GM23338 (cell line): Measurements from ENCODE around the gene CCDC197.

Experiments used
- CREB1 ChIP-seq: fragments of 250-450 bp; sonication (Bioruptor Pico); IDR thresholded peaks from 2 replicates; pipeline ENCODE4 v1.5.0; 2020; ENCODE audit warnings: low read depth, mild to moderate bottlenecking, moderate library complexity
- EZH2 ChIP-seq: fragments of 200-600 bp; sonication (generic); IDR thresholded peaks from one replicate; pipeline ENCODE4 v1.8.0; 2017; ENCODE audit warnings: antibody characterized with exemption, mild to moderate bottlenecking, low read depth; ENCODE audit not compliant: unreplicated experiment
- EZH2phosphoT487 ChIP-seq: fragments of 200-600 bp; sonication (generic); IDR thresholded peaks from one replicate; pipeline ENCODE4 v1.8.1; 2018; ENCODE audit warnings: antibody characterized with exemption; ENCODE audit not compliant: unreplicated experiment
- JUNB ChIP-seq: IDR thresholded peaks from one replicate; pipeline ENCODE4 v1.6.1; 2016; ENCODE audit warnings: antibody characterized with exemption; ENCODE audit not compliant: unreplicated experiment
- POLR2AphosphoS5 ChIP-seq: IDR thresholded peaks from 2 replicates; pipeline ENCODE4 v1.6.1; 2016; ENCODE audit warnings: antibody characterized with exemption, low read depth
- STAT1 ChIP-seq: IDR thresholded peaks from one replicate; pipeline ENCODE4 v1.6.1; 2016; ENCODE audit warnings: antibody characterized with exemption; ENCODE audit not compliant: unreplicated experiment
- ZNF331 ChIP-seq: fragments of 250-450 bp; sonication (Bioruptor Pico); IDR thresholded peaks from 2 replicates; pipeline ENCODE4 v1.5.0; 2020; ENCODE audit warnings: low read depth, mild to moderate bottlenecking, moderate library complexity
- TF ChIP-seq, protein P1 (sequence below), 2 experiments: fragments of 200-600 bp in 1 of 2; sonication (generic) in 1 of 2; conservative IDR thresholded peaks; 2 replicates each; pipeline versions ENCODE4 v1.5.1 to v1.6.1; 2016 to 2017; ENCODE audit warnings: antibody characterized with exemption in 2 of 2, low read depth in 2 of 2, mild to moderate bottlenecking in 2 of 2, moderate library complexity in 1 of 2
- TF ChIP-seq, protein P2 (sequence below): IDR thresholded peaks from one replicate; pipeline ENCODE4 v1.6.1; 2018; ENCODE audit warnings: antibody characterized with exemption; ENCODE audit not compliant: unreplicated experiment
- TF ChIP-seq, protein P3 (sequence below): fragments of 250-450 bp; sonication (Bioruptor Pico); IDR thresholded peaks from 2 replicates; pipeline ENCODE4 v1.5.0; 2020; ENCODE audit warnings: mild to moderate bottlenecking, moderate library complexity
- TF ChIP-seq, protein P4 (sequence below): IDR thresholded peaks from 2 replicates; pipeline ENCODE4 v1.6.1; 2016; ENCODE audit warnings: antibody characterized with exemption

DNA sequence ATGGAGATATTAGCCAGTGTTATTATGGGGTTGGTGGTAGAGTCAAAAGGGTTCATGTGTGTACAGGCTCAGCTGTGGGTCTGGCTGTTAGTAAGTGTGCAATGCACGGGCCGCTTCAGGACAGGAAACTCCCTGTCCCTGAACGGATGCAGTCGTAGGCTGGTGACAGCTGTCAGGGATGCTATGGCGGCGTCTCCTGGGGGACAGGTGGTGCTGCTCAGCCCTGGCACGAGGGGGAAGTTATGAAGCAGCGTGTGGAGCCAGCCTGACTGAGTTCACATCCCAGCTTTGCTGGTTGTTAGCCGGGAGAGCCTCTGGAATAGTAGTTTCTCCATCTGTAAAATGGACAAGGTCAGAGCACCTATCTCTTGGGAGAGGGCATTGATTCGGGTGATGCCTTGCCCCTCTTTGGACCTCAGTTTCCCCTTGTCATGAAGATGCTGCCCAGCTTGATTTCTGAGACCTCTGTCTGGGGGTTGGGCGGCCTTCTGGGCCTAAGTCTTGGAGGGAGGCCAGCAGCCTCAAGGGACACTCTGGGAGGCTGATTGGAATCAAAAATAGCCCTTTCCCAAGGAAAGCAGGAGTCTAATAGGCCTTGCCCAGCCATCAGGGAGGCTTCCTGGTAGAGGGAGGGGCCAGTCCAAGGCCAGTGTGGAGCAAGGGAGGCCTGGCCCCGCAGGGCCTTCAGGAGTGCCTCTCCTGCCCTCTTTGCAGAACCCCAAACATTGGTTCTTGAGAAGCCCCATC lies 27.8 kb upstream of the CCDC197 start:
- TF ChIP-seq EZH2 (no peak), EZH2phosphoT487 (no peak), CREB1 (CRISPR knock-in tag) (no peak), POLR2AphosphoS5 (no peak), JUNB (no peak), ZNF331 (CRISPR knock-in tag) (no peak), STAT1 (no peak)
- TF ChIP-seq, protein P1, sequence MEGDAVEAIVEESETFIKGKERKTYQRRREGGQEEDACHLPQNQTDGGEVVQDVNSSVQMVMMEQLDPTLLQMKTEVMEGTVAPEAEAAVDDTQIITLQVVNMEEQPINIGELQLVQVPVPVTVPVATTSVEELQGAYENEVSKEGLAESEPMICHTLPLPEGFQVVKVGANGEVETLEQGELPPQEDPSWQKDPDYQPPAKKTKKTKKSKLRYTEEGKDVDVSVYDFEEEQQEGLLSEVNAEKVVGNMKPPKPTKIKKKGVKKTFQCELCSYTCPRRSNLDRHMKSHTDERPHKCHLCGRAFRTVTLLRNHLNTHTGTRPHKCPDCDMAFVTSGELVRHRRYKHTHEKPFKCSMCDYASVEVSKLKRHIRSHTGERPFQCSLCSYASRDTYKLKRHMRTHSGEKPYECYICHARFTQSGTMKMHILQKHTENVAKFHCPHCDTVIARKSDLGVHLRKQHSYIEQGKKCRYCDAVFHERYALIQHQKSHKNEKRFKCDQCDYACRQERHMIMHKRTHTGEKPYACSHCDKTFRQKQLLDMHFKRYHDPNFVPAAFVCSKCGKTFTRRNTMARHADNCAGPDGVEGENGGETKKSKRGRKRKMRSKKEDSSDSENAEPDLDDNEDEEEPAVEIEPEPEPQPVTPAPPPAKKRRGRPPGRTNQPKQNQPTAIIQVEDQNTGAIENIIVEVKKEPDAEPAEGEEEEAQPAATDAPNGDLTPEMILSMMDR (conservative IDR thresholded peaks at IDR 0.05; ENCODE audit: low read depth in 2 of 2): no peak
- TF ChIP-seq, protein P2, sequence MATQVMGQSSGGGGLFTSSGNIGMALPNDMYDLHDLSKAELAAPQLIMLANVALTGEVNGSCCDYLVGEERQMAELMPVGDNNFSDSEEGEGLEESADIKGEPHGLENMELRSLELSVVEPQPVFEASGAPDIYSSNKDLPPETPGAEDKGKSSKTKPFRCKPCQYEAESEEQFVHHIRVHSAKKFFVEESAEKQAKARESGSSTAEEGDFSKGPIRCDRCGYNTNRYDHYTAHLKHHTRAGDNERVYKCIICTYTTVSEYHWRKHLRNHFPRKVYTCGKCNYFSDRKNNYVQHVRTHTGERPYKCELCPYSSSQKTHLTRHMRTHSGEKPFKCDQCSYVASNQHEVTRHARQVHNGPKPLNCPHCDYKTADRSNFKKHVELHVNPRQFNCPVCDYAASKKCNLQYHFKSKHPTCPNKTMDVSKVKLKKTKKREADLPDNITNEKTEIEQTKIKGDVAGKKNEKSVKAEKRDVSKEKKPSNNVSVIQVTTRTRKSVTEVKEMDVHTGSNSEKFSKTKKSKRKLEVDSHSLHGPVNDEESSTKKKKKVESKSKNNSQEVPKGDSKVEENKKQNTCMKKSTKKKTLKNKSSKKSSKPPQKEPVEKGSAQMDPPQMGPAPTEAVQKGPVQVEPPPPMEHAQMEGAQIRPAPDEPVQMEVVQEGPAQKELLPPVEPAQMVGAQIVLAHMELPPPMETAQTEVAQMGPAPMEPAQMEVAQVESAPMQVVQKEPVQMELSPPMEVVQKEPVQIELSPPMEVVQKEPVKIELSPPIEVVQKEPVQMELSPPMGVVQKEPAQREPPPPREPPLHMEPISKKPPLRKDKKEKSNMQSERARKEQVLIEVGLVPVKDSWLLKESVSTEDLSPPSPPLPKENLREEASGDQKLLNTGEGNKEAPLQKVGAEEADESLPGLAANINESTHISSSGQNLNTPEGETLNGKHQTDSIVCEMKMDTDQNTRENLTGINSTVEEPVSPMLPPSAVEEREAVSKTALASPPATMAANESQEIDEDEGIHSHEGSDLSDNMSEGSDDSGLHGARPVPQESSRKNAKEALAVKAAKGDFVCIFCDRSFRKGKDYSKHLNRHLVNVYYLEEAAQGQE: no peak
- TF ChIP-seq, protein P3, sequence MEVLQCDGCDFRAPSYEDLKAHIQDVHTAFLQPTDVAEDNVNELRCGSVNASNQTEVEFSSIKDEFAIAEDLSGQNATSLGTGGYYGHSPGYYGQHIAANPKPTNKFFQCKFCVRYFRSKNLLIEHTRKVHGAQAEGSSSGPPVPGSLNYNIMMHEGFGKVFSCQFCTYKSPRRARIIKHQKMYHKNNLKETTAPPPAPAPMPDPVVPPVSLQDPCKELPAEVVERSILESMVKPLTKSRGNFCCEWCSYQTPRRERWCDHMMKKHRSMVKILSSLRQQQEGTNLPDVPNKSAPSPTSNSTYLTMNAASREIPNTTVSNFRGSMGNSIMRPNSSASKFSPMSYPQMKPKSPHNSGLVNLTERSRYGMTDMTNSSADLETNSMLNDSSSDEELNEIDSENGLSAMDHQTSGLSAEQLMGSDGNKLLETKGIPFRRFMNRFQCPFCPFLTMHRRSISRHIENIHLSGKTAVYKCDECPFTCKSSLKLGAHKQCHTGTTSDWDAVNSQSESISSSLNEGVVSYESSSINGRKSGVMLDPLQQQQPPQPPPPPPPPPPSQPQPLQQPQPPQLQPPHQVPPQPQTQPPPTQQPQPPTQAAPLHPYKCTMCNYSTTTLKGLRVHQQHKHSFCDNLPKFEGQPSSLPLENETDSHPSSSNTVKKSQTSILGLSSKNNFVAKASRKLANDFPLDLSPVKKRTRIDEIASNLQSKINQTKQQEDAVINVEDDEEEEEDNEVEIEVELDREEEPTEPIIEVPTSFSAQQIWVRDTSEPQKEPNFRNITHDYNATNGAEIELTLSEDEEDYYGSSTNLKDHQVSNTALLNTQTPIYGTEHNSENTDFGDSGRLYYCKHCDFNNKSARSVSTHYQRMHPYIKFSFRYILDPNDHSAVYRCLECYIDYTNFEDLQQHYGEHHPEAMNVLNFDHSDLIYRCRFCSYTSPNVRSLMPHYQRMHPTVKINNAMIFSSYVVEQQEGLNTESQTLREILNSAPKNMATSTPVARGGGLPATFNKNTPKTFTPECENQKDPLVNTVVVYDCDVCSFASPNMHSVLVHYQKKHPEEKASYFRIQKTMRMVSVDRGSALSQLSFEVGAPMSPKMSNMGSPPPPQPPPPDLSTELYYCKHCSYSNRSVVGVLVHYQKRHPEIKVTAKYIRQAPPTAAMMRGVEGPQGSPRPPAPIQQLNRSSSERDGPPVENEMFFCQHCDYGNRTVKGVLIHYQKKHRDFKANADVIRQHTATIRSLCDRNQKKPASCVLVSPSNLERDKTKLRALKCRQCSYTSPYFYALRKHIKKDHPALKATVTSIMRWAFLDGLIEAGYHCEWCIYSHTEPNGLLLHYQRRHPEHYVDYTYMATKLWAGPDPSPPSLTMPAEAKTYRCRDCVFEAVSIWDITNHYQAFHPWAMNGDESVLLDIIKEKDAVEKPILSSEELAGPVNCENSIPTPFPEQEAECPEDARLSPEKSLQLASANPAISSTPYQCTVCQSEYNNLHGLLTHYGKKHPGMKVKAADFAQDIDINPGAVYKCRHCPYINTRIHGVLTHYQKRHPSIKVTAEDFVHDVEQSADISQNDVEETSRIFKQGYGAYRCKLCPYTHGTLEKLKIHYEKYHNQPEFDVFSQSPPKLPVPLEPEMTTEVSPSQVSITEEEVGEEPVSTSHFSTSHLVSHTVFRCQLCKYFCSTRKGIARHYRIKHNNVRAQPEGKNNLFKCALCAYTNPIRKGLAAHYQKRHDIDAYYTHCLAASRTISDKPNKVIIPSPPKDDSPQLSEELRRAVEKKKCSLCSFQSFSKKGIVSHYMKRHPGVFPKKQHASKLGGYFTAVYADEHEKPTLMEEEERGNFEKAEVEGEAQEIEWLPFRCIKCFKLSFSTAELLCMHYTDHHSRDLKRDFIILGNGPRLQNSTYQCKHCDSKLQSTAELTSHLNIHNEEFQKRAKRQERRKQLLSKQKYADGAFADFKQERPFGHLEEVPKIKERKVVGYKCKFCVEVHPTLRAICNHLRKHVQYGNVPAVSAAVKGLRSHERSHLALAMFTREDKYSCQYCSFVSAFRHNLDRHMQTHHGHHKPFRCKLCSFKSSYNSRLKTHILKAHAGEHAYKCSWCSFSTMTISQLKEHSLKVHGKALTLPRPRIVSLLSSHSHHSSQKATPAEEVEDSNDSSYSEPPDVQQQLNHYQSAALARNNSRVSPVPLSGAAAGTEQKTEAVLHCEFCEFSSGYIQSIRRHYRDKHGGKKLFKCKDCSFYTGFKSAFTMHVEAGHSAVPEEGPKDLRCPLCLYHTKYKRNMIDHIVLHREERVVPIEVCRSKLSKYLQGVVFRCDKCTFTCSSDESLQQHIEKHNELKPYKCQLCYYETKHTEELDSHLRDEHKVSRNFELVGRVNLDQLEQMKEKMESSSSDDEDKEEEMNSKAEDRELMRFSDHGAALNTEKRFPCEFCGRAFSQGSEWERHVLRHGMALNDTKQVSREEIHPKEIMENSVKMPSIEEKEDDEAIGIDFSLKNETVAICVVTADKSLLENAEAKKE: no peak
- TF ChIP-seq, protein P4, sequence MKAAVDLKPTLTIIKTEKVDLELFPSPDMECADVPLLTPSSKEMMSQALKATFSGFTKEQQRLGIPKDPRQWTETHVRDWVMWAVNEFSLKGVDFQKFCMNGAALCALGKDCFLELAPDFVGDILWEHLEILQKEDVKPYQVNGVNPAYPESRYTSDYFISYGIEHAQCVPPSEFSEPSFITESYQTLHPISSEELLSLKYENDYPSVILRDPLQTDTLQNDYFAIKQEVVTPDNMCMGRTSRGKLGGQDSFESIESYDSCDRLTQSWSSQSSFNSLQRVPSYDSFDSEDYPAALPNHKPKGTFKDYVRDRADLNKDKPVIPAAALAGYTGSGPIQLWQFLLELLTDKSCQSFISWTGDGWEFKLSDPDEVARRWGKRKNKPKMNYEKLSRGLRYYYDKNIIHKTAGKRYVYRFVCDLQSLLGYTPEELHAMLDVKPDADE: no peak
